Brain microvascular endothelial cell (primary cell): Measurements from ENCODE around the gene DDX39B.

Experiments used
- DNase-seq: peaks from one replicate; pipeline ENCODE4 v3.0.0-alpha.2; 2020
- H3K27ac ChIP-seq: fragments of 250-450 bp; sonication (Bioruptor Pico); 2 replicates; pipeline ENCODE4 v1.5.1; 2020; ENCODE audit warnings: mild to moderate bottlenecking, moderate library complexity
- H3K27me3 ChIP-seq: fragments of 250-450 bp; sonication (Bioruptor Pico); replicated peaks from 2 replicates; pipeline ENCODE4 v1.5.1; 2020; ENCODE audit warnings: mild to moderate bottlenecking
- H3K36me3 ChIP-seq: fragments of 250-450 bp; sonication (Bioruptor Pico); replicated peaks from 2 replicates; pipeline ENCODE4 v1.5.1; 2020; ENCODE audit warnings: mild to moderate bottlenecking
- H3K4me3 ChIP-seq: 2 replicates; pipeline ENCODE4 v1.5.1; 2011; ENCODE audit warnings: low read depth, mild to moderate bottlenecking, control low read depth, low read length, moderate library complexity
- CTCF ChIP-seq: IDR thresholded peaks from 2 replicates; pipeline ENCODE4 v1.5.1; 2011; ENCODE audit warnings: low read depth, mild to moderate bottlenecking, moderate library complexity, low read length, control low read depth, inconsistent platforms; ENCODE audit errors: missing control alignments
- in situ Hi-C: cut with HindIII; loops from 2 replicates; pipeline ENCODE4 v1.10.0; 2017; ENCODE audit warnings: low sequenced_read_pairs, low pct_ligation_motif_present

The DDX39B gene

GRCh38 chr6:31533455-31533841 lies 8.4 kb downstream of the DDX39B start:
- Histone ChIP-seq H3K27me3 (no peaks in the 10 kb centered on the region), H3K4me3 (no peak overlapping the region), H3K27ac (no peak overlapping the region), H3K36me3 (peaks cover 87% of the 10 kb centered on the region)
- TF ChIP-seq CTCF = no peak
- in situ Hi-C loops = no loop called here
- no peak for DNase-seq

DNA sequence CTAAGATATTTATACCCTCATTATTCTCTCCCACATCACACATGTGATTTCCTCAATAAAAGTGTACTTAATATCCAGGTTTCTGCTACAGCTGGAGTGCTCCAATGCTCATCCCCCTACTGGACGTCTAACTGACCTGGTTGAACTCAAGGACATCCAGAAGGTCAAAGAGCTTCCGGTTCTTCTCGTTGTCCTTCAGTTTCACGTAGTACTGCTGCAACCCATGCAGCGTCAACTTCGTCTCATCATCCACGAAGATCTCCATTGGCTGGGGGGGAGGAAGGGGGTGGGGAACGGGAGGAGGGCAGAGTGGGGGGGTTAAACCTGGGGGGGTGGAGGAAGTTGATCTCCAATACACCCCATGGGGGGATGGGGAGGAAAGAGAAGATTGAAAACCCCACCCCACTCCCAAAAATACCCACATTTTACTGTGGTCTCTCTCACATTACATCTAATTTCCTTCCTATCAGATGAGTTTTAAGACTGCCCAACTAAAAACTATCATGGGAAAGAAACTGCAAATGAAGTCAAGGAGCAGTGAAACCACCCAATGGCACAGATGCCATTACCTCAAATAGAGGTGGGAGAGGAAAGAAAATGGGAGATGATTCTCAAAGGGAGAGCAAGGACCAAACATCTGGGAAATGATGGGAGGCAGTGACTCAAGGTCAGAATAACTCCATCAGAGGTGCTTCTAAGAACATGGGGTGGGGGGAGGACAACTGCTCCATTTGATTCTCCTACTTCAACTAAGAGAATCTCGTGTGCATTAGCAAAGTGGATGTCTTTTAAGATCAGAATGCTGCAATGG lies 9.0 kb downstream of the DDX39B start:
- no peak for DNase-seq
- no peak overlapping the region for H3K27ac ChIP-seq
- H3K27me3 ChIP-seq = no peaks in the 10 kb centered on the region
- TF ChIP-seq CTCF = no peak
- in situ Hi-C loops = no loop called here
- H3K4me3 ChIP-seq = no peak overlapping the region
- H3K36me3 ChIP-seq = peaks cover 81% of the 10 kb centered on the region

GRCh38 chr6:31531771-31532643 lies 9.8 kb downstream of the DDX39B start:
- TF ChIP-seq CTCF = no peak
- no peaks in the 10 kb centered on the region for H3K27me3 ChIP-seq
- H3K4me3 ChIP-seq = no peak overlapping the region
- H3K36me3 ChIP-seq = peaks cover 74% of the 10 kb centered on the region
- DNase-seq = no peak
- in situ Hi-C loops = no loop called here
- H3K27ac ChIP-seq = no peak overlapping the region

DNA sequence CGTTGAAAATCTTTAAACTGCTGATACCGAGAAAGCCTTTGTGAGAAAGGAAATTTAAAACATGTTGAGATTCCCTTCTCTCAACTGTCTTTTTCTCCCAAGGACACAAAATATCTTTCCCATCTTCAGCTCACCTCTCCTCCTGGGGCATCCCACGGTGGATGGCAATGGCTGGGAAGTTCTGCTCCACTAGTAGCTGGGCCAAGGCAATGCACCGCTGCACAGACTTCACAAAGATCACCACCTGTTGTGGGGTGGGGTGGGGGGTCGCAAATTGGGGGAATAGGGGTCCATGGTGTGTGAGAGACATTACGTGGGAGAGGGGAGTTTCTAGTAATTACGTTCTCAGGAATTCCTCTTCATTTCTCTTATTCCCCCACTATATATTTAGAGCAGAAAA lies 10.6 kb downstream of the DDX39B start:
- H3K27ac ChIP-seq = no peak overlapping the region
- H3K4me3 ChIP-seq = no peak overlapping the region
- H3K27me3 ChIP-seq = no peaks in the 10 kb centered on the region
- in situ Hi-C loops = no loop called here
- H3K36me3 ChIP-seq = peaks cover 65% of the 10 kb centered on the region
- TF ChIP-seq CTCF = no peak
- no peak for DNase-seq

GRCh38 chr6:31530659-31531058 lies 11.1 kb downstream of the DDX39B start:
- in situ Hi-C loops = no loop called here
- H3K27me3 ChIP-seq = no peaks in the 10 kb centered on the region
- H3K4me3 ChIP-seq = no peak overlapping the region
- DNase-seq = no peak
- no peak for TF ChIP-seq CTCF
- H3K36me3 ChIP-seq = peaks cover 60% of the 10 kb centered on the region
- H3K27ac ChIP-seq = no peak overlapping the region
